Gastrocnemius medialis (tissue), 4 donors: ENCODE results near the gene BLACAT1.

ENCODE experiments used
- CTCF ChIP-seq, 5 experiments: fragments of 450-650 bp in 3 of 5; fragments of 200-600 bp in 2 of 5; sonication (generic) in 2 of 5; IDR thresholded peaks in 4 of 5; conservative IDR thresholded peaks in 1 of 5; 1 replicate in 4 of 5; 2 replicates in 1 of 5; pipeline ENCODE4 v1.5.1; 2016 to 2019; ENCODE audit warnings: antibody characterized with exemption in 5 of 5, mild to moderate bottlenecking in 3 of 5, moderate library complexity in 3 of 5
- POLR2A ChIP-seq, 2 donors: fragments of 450-650 bp; IDR thresholded peaks; one replicate each; pipeline ENCODE4 v1.6.1; 2017; ENCODE audit warnings: antibody characterized with exemption in 2 of 2, mild to moderate bottlenecking in 2 of 2, moderate library complexity in 2 of 2

- TF ChIP-seq CTCF (IDR thresholded peaks at IDR 0.05 in 4 of 5, conservative IDR thresholded peaks at IDR 0.05 in 1 of 5) (no peak), POLR2A (IDR thresholded peaks at IDR 0.05) (no peak)
These were observed 4.6 kb downstream of the BLACAT1 start for GRCh38 chr1:205451202-205451601.
